Liver (tissue), 9 donors: ENCODE data around the gene ESCO1. TPM values are rescaled to one million over a fixed set of nuclear protein-coding genes. Genes with fewer than 3 reads are reported as not detected.
A peak's percentile ranks its signal among the peaks of the same experiment; 100 is the strongest.
"Not testable (repeated sequence)": the region's sequence is repeated elsewhere in the genome, so short reads cannot be mapped to it uniquely, and the experiment has no call there.

ENCODE experiments used
- DNase-seq: peaks from one replicate; pipeline ENCODE4 v3.0.0-alpha.2; 2017; ENCODE audit warnings: low spot score
- H3K27ac ChIP-seq, 2 donors: one replicate each; pipeline ENCODE4 v1.7.0; 2013; ENCODE audit warnings: inconsistent platforms in 2 of 2, low read length in 2 of 2, control low read depth in 1 of 2, low read depth in 1 of 2, mild to moderate bottlenecking in 1 of 2
- H3K27me3 ChIP-seq, 4 donors: one replicate each; pipeline versions ENCODE4 v1.6.1 to v1.7.0; 2013; ENCODE audit warnings: low read length in 3 of 4, inconsistent platforms in 1 of 4, mild to moderate bottlenecking in 1 of 4, moderate library complexity in 1 of 4; ENCODE audit not compliant: control insufficient read depth in 4 of 4, insufficient read depth in 4 of 4
- H3K36me3 ChIP-seq, 4 donors: one replicate each; pipeline versions ENCODE4 v1.6.1 to v1.7.0; 2013; ENCODE audit warnings: low read length in 3 of 4, mild to moderate bottlenecking in 3 of 4, low read depth in 1 of 4, moderate library complexity in 1 of 4; ENCODE audit not compliant: control insufficient read depth in 4 of 4, insufficient read depth in 3 of 4
- H3K4me1 ChIP-seq, 4 donors: one replicate each; pipeline versions ENCODE4 v1.6.1 to v1.7.0; 2013; ENCODE audit warnings: low read length in 3 of 4, mild to moderate bottlenecking in 3 of 4, moderate library complexity in 1 of 4; ENCODE audit not compliant: control insufficient read depth in 4 of 4, insufficient read depth in 4 of 4
- H3K4me3 ChIP-seq, 3 donors: one replicate each; pipeline versions ENCODE4 v1.6.1 to v1.7.0; 2013; ENCODE audit warnings: low read length in 3 of 3, control low read depth in 1 of 3, low read depth in 1 of 3, mild to moderate bottlenecking in 1 of 3
- H3K9ac ChIP-seq, 2 donors: one replicate each; pipeline ENCODE4 v1.7.0; 2013; ENCODE audit warnings: low read length in 2 of 2, mild to moderate bottlenecking in 2 of 2, moderate library complexity in 2 of 2, control low read depth in 1 of 2, low read depth in 1 of 2
- H3K9me3 ChIP-seq, 4 donors: one replicate each; pipeline versions ENCODE4 v1.6.1 to v1.7.0; 2013; ENCODE audit warnings: low read length in 3 of 4; ENCODE audit not compliant: control insufficient read depth in 4 of 4
- FOXA1 ChIP-seq: IDR thresholded peaks from 2 replicates; pipeline ENCODE4 v1.6.1; 2016; ENCODE audit warnings: antibody characterized with exemption
- GABPA ChIP-seq, 2 donors: IDR thresholded peaks in 1 of 2; conservative IDR thresholded peaks in 1 of 2; 2 replicates each; pipeline ENCODE4 v1.6.1; 2016; ENCODE audit warnings: antibody characterized with exemption in 2 of 2, mild to moderate bottlenecking in 1 of 2, moderate library complexity in 1 of 2
- NR2F2 ChIP-seq: IDR thresholded peaks from 2 replicates; pipeline ENCODE4 v1.6.1; 2016; ENCODE audit warnings: antibody characterized with exemption
- RAD21 ChIP-seq, 2 donors: IDR thresholded peaks; 2 replicates each; pipeline ENCODE4 v1.6.1; 2016; ENCODE audit warnings: antibody characterized with exemption in 2 of 2, mild to moderate bottlenecking in 2 of 2
- RXRA ChIP-seq, 2 donors: IDR thresholded peaks; 2 replicates each; pipeline ENCODE4 v1.6.1; 2017 to 2018; ENCODE audit warnings: antibody characterized with exemption in 2 of 2, mild to moderate bottlenecking in 1 of 2
- SP1 ChIP-seq: IDR thresholded peaks from 2 replicates; pipeline ENCODE4 v1.6.1; 2018; ENCODE audit warnings: antibody characterized with exemption, mild to moderate bottlenecking
- TAF1 ChIP-seq: conservative IDR thresholded peaks from 2 replicates; pipeline ENCODE4 v1.6.1; 2016; ENCODE audit warnings: antibody characterized with exemption, mild to moderate bottlenecking
- YY1 ChIP-seq: IDR thresholded peaks from 2 replicates; pipeline ENCODE4 v1.6.1; 2016; ENCODE audit warnings: antibody characterized with exemption, mild to moderate bottlenecking
- WGBS: extraction: QIAGEN DNeasy Blood & Tissue Kit; methylation state at CpG from one replicate; pipeline ENCODE4 v1.1.7; 2013; 5-methylcytosine and 5-hydroxymethylcytosine counted together
- polyA plus RNA-seq, 2 donors: library from polyadenylated mRNA; stranded (reverse) in 1 of 2; unstranded in 1 of 2; fragments of 200-250 nt in 1 of 2; fragments of >200 nt in 1 of 2; fragmentation: Nextera tagmentation in 1 of 2; extraction: Ambion mirVana in 1 of 2; gene quantifications; one replicate each; pipeline versions ENCODE4 v1.2.1 to v1.2.3, GENCODE V29; 2013 to 2015
- total RNA-seq, 2 donors: library from RNA; depleted of rRNA; stranded (reverse); fragments of >200 nt; gene quantifications; one replicate each; pipeline ENCODE4 v1.2.3, GENCODE V29; 2014
- TF ChIP-seq, protein P1 (sequence below): IDR thresholded peaks from 2 replicates; pipeline ENCODE4 v1.6.1; 2016; ENCODE audit warnings: antibody characterized with exemption, mild to moderate bottlenecking
- TF ChIP-seq, protein P2 (sequence below): IDR thresholded peaks from 2 replicates; pipeline ENCODE4 v1.6.1; 2016; ENCODE audit warnings: antibody characterized with exemption
- TF ChIP-seq, protein P3 (sequence below): IDR thresholded peaks from 2 replicates; pipeline ENCODE4 v1.6.1; 2016; ENCODE audit warnings: antibody characterized with exemption
- TF ChIP-seq, protein P4 (sequence below): fragments of 150-350 bp; IDR thresholded peaks from 2 replicates; pipeline ENCODE4 v1.5.1; 2017; ENCODE audit warnings: improper control_type of control experiment, low read depth, low read length; ENCODE audit not compliant: missing input control
- TF ChIP-seq, protein P5 (sequence below): IDR thresholded peaks from 2 replicates; pipeline ENCODE4 v1.6.1; 2016; ENCODE audit warnings: antibody characterized with exemption
- donor health status: healthy.
- donor health status: healthy.
- donor health status: healthy.
- donor health status: healthy.
- donor health status: healthy.

ESCO1 gene
- total and polyA plus RNA-seq, 4 donors: 3.7 to 10.3 (median 7.6) TPM

DNA sequence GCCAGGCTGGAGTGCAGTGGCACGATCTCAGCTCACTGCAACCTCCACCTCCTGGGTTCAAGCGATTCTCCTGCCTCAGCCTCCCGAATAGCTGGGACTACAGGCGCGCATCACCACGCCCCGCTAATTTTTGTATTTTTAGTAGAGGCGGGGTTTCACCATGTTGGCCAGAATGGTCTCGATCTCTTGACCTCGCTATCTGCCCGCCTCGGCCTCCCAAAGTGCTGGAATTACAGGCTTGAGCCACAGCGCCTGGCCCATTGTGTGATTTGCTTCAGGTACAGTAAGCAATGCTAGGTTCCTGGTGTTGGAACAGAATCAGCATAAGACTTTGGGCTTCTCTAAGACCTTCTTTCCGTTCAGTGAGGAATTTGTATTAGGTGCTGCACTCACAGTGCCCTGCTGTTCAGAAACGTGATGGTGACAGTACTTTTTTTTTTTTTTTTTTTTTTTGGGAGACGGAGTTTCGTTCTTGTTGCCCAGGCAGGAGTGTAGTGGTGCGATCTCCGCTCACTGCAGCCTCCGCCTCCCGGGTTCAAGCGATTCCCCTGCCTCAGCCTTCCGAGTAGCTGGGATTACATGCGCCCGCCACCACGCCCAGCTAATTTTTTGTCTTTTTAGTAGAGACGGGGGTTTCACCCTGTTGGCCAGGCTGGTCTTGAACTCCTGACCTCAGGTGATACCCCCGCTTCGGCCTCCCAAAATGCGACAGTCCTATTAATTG lies 11.1 kb upstream of the ESCO1 start:
- Histone ChIP-seq H3K9ac (peak overlapping the region in 1 of 2 donors; percentile 94), H3K27ac (peak overlapping the region in 1 of 2 donors; percentile 86), H3K4me3 (peak overlapping the region in 2 of 3 donors; percentile 81 to 89)
- not testable (repeated sequence) for H3K27me3 ChIP-seq, H3K4me1 ChIP-seq, H3K36me3 ChIP-seq, H3K9me3 ChIP-seq, DNase-seq
- WGBS: 57% methylated on average over 30 of the region's 30 CpGs

DNA sequence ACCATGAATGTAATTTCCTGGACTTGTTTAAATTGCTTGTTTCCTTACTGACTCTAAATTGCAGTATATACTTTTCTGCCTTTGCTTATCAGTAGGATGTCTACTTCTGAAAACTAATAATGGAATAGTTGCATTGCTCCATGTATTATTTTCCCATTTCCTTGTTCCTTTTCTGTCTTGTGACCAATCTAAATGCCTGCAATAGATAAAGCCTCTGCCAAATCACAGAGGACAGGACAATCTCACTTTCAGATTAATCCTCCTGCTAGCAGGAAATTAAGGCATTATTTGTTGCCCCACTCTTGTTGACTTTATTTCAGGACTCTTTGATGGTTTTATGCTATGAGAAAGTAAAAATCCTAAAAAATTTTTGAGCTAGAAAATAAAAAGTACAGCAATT lies 4.7 kb upstream of the ESCO1 start:
- no peak overlapping the region for H3K27ac ChIP-seq
- no peak for TF ChIP-seq RAD21 (IDR thresholded peaks at IDR 0.05)
- TF ChIP-seq SP1: peak; percentile 8
- H3K9ac ChIP-seq: no peak overlapping the region
- H3K4me3 ChIP-seq: no peak overlapping the region
- H3K36me3 ChIP-seq: no peaks in the 10 kb centered on the region
- H3K9me3 ChIP-seq: no peaks in the 10 kb centered on the region
- no peak for DNase-seq
- peaks cover 0 to 2% (median 0%) of the 10 kb centered on the region in 4 donors for H3K4me1 ChIP-seq
- H3K27me3 ChIP-seq: no peaks in the 10 kb centered on the region

DNA sequence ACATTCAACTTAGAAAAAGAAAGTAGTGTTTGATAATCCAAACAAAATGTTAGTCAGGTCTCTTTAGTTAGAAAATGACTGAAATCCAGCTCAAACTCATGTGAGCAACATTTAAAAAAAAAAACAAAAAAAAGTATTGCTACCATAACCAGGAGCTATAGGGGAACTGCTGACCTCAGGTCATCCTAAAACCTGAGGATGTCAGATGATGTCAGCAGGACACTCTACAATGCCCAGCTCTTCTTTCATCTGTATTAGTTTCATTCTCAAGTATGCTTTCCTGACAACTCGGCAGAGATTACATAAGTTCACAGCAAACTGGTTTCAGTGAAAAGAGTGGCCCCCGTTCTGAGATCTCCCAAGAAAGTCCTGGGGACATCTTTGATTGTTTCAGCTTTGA lies 4.2 kb upstream of the ESCO1 start:
- no peak overlapping the region for H3K9ac ChIP-seq
- no peak for TF ChIP-seq NR2F2
- TF ChIP-seq FOXA1: no peak
- TF ChIP-seq GABPA (IDR thresholded peaks at IDR 0.05 in 1 of 2, conservative IDR thresholded peaks at IDR 0.05 in 1 of 2): no peak
- TF ChIP-seq, protein P1, sequence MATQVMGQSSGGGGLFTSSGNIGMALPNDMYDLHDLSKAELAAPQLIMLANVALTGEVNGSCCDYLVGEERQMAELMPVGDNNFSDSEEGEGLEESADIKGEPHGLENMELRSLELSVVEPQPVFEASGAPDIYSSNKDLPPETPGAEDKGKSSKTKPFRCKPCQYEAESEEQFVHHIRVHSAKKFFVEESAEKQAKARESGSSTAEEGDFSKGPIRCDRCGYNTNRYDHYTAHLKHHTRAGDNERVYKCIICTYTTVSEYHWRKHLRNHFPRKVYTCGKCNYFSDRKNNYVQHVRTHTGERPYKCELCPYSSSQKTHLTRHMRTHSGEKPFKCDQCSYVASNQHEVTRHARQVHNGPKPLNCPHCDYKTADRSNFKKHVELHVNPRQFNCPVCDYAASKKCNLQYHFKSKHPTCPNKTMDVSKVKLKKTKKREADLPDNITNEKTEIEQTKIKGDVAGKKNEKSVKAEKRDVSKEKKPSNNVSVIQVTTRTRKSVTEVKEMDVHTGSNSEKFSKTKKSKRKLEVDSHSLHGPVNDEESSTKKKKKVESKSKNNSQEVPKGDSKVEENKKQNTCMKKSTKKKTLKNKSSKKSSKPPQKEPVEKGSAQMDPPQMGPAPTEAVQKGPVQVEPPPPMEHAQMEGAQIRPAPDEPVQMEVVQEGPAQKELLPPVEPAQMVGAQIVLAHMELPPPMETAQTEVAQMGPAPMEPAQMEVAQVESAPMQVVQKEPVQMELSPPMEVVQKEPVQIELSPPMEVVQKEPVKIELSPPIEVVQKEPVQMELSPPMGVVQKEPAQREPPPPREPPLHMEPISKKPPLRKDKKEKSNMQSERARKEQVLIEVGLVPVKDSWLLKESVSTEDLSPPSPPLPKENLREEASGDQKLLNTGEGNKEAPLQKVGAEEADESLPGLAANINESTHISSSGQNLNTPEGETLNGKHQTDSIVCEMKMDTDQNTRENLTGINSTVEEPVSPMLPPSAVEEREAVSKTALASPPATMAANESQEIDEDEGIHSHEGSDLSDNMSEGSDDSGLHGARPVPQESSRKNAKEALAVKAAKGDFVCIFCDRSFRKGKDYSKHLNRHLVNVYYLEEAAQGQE: no peak
- TF ChIP-seq TAF1: no peak
- TF ChIP-seq RAD21 (IDR thresholded peaks at IDR 0.05): no peak
- TF ChIP-seq YY1: no peak
- TF ChIP-seq, protein P2, sequence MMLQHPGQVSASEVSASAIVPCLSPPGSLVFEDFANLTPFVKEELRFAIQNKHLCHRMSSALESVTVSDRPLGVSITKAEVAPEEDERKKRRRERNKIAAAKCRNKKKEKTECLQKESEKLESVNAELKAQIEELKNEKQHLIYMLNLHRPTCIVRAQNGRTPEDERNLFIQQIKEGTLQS: no peak
- TF ChIP-seq, protein P3, sequence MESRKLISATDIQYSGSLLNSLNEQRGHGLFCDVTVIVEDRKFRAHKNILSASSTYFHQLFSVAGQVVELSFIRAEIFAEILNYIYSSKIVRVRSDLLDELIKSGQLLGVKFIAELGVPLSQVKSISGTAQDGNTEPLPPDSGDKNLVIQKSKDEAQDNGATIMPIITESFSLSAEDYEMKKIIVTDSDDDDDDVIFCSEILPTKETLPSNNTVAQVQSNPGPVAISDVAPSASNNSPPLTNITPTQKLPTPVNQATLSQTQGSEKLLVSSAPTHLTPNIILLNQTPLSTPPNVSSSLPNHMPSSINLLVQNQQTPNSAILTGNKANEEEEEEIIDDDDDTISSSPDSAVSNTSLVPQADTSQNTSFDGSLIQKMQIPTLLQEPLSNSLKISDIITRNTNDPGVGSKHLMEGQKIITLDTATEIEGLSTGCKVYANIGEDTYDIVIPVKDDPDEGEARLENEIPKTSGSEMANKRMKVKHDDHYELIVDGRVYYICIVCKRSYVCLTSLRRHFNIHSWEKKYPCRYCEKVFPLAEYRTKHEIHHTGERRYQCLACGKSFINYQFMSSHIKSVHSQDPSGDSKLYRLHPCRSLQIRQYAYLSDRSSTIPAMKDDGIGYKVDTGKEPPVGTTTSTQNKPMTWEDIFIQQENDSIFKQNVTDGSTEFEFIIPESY: no peak
- TF ChIP-seq, protein P4, sequence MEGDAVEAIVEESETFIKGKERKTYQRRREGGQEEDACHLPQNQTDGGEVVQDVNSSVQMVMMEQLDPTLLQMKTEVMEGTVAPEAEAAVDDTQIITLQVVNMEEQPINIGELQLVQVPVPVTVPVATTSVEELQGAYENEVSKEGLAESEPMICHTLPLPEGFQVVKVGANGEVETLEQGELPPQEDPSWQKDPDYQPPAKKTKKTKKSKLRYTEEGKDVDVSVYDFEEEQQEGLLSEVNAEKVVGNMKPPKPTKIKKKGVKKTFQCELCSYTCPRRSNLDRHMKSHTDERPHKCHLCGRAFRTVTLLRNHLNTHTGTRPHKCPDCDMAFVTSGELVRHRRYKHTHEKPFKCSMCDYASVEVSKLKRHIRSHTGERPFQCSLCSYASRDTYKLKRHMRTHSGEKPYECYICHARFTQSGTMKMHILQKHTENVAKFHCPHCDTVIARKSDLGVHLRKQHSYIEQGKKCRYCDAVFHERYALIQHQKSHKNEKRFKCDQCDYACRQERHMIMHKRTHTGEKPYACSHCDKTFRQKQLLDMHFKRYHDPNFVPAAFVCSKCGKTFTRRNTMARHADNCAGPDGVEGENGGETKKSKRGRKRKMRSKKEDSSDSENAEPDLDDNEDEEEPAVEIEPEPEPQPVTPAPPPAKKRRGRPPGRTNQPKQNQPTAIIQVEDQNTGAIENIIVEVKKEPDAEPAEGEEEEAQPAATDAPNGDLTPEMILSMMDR: no peak
- TF ChIP-seq, protein P5, sequence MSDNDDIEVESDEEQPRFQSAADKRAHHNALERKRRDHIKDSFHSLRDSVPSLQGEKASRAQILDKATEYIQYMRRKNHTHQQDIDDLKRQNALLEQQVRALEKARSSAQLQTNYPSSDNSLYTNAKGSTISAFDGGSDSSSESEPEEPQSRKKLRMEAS: no peak
- TF ChIP-seq RXRA (IDR thresholded peaks at IDR 0.05): no peak
- DNase-seq: no peak
- 52% methylated on average over 2 of the region's 2 CpGs for WGBS
- H3K9me3 ChIP-seq: no peaks in the 10 kb centered on the region
- H3K4me3 ChIP-seq: no peak overlapping the region
- no peaks in the 10 kb centered on the region for H3K36me3 ChIP-seq
- H3K27me3 ChIP-seq: no peaks in the 10 kb centered on the region
- H3K27ac ChIP-seq: peak overlapping the region in 1 of 2 donors; percentile 10
- peaks cover 0 to 2% (median under 1%) of the 10 kb centered on the region in 4 donors for H3K4me1 ChIP-seq
